ENCODE results near the gene MRPS7. TPM values are rescaled to one million over a fixed set of nuclear protein-coding genes. Genes with fewer than 3 reads are reported as not detected.

MRPS7 gene
- total RNA-seq: 51.7 and 77.2 TPM in 2 replicates

DNA sequence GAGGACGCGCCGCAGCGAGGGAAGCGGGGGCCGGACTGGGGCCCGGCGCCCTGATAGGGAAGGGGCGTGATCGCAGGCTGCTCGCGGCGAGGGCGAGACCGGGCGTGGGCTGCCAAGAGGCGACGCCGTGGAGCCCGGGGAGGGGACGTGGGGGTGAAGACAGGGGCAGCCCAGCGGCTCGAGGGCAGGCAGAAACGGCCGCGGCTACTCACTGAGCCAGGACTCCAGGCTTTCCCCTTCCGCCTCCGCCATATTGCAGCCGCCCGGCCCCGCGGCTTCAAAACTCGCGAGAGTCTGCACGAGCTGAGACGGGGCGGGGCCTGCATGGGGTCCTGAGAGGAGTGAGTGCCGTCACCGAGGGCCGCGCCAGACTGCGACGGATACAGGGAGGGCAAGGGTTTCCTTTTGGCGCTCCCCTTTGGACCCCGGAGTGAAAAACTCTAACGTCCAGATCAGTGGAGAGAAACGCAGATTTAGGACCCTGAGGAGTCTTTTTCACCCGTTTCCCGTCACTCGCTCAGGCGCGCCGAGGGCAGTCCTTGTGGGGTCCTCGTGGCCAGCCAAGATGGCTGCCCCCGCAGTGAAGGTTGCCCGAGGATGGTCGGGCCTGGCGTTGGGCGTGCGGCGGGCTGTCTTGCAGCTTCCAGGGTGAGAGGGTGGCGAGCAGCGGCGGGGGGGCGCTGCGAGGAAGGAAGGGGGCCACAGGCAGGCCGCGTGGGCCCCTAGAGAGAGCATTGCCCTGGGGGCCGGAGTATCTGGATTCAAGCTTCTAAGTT is at the start of gene MRPS7, which contains the start of gene GGA3:
MRPS7 (plus strand) TSS at position 544 of the 776 bp plus-strand sequence; CDS start at position 566, 22 bp downstream.
GGA3 (minus strand) TSS at position 271 of the 776 bp plus-strand sequence; CDS start at position 252, 19 bp downstream.

DNA sequence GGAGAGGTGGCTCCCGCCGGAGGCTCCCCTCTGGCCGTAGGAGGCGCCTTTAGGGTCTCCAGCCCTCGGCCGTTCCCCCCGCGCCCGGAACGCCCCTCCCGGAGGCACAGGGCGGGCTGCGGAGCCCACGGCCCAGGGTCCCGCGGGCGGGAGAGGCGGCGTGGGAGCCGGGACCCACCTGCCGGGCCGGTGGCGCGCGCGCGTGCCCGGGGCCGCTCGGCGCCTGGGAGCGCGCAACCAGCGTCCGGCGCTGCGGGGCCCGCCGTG is 9.2 kb downstream of the MRPS7 start, which contains the start of gene MIF4GD:
MIF4GD (minus strand) TSS at position 266 of the 267 bp plus-strand sequence. CDS start 1,036 bp downstream, outside the sequence.

DNA sequence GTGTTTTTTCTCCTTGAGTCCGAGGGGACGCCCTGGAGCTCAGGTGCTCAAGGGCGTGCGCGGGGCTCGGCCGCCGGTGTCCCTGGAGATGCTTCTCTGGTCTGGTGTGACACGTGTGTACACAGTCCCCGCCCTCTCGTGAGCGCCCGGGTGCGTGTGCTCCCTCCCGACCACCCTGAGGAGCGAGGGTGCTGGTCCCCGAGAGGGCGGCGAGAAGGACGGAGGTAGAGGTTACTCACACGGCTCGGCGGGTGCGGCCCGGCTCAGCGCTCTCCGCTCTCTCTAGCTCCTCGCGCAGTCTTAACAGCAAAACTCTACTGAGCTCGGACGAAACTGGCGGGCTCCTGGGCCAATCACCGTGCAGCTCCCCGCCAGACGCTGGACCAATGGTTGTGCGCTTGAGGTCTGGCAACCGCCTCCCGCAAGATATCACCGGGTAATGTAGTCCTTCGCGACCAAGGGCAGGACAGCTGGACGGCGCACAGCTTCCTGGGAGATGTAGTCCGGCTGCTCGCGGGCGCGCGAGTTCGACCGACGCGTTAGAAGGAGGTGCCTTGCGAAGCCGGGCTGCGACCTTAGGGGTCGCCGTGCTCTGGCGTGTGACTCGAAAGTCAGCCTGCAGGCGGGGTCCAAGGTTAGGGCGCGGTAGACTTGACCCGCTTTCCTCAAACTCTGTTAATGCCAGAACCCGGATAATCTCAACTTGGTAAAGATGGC is 27.6 kb downstream of the MRPS7 start, which contains the start of gene SLC25A19:
SLC25A19 (minus strand) TSS at position 319 of the 717 bp plus-strand sequence. CDS start 2,669 bp downstream, outside the sequence.

Other genes with a start within 250 kb of the MRPS7 start
- 20.9 and 26.7 TPM in 2 replicates for gene MRPL58, start 249.2 kb upstream of the MRPS7 start, total RNA-seq
- 159 and 181 TPM in 2 replicates for gene ATP5PD, start 214.9 kb upstream of the MRPS7 start, total RNA-seq
- 8.5 and 13.8 TPM in 2 replicates for gene KCTD2, start 214.7 kb upstream of the MRPS7 start, total RNA-seq
- gene SLC16A5, start 173.9 kb upstream of the MRPS7 start, total RNA-seq: 19.1 and 20.5 TPM in 2 replicates
- gene ARMC7, start 151.9 kb upstream of the MRPS7 start, total RNA-seq: 2.7 and 4.3 TPM in 2 replicates
- gene NT5C, start 130.1 kb upstream of the MRPS7 start, total RNA-seq: 14.8 and 56.7 TPM in 2 replicates
- 159 and 172 TPM in 2 replicates for gene JPT1, start 107.4 kb upstream of the MRPS7 start, total RNA-seq
- 56.1 and 60.5 TPM in 2 replicates for gene SUMO2, start 78.9 kb upstream of the MRPS7 start, total RNA-seq
- gene NUP85, start 56.2 kb upstream of the MRPS7 start, total RNA-seq: 14.4 and 25.3 TPM in 2 replicates
- 12.6 and 33.7 TPM in 2 replicates for gene GGA3, start 273 bp upstream of the MRPS7 start, total RNA-seq
- 14.2 and 37.6 TPM in 2 replicates for gene MIF4GD, start 9.4 kb downstream of the MRPS7 start, total RNA-seq
- 10.4 and 18.8 TPM in 2 replicates for gene SLC25A19, start 27.6 kb downstream of the MRPS7 start, total RNA-seq
- 95.1 and 108 TPM in 2 replicates for gene GRB2, start 143.8 kb downstream of the MRPS7 start, total RNA-seq
- 12.0 and 37.5 TPM in 2 replicates for gene TMEM94, start 194.8 kb downstream of the MRPS7 start, total RNA-seq